G401.6 (cell line): ENCODE results near the gene PTPN13.
A peak's percentile ranks its signal among the peaks of the same experiment; 100 is the strongest.
"Not testable (repeated sequence)": the region's sequence is repeated elsewhere in the genome, so short reads cannot be mapped to it uniquely, and the experiment has no call there.

ENCODE experiments used
- FAIRE-seq: peaks from 2 replicates; lab custom pipeline; 2012; peaks lifted over from hg19 to GRCh38; lab: Jason Lieb, UNC

Gene PTPN13

DNA sequence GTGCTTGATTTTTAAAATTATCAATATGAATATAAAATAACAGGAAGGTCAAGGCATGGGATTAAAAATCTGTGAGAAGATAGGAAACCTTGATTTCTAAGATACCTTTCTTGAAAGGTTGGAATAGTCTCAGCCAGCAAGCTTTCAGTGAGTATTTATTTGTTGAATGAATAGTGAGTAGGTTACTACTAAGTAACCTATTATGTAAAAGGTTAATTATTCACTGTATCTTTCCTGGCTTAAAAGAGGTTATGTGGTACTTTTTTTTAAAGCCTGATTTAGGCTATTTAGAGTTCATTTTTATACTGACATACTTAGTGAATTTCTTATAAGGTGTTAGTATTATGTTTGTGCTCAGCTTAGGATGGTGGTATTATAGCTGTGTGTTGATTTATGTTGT lies 123.5 kb downstream of the PTPN13 start:
- peak; percentile 6 for FAIRE-seq

DNA sequence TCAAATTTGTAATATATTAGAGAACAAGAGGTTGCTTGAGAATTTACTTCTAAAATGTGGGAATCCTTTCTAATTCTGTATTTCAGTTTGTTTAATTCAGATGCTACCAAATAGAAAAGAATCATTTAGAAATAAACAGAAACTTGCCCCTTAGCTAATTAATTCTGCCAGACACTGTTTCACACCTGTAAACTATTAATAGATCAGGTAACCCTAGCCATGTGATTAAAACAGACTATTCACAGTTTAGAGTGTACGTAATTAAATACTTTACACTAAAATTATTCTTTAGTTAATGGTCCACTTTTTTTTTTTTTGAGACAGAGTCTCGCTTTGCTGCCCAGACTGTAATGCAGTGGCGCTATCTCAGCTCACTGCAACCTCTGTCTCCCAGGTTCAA lies 124.0 kb downstream of the PTPN13 start:
- FAIRE-seq: no peak

DNA sequence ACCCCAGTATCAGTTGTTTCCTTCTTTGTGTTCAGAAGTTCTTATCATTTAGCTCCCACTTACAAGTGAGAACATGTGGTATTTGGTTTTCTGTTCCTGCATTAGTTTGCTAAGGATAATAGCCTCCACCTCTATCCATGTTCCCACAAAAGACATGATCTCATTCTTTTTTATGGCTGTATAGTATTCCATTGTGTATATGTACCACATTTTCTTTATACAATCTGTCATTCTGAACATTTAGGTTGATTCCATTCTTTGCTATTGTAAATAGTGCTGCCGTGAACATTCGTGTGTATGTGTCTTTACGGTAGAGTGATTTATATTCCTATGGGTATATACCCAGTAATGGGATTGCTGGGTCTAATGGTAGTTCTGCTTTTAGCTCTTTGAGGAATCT lies 125.0 kb downstream of the PTPN13 start:
- FAIRE-seq: not testable (repeated sequence)

DNA sequence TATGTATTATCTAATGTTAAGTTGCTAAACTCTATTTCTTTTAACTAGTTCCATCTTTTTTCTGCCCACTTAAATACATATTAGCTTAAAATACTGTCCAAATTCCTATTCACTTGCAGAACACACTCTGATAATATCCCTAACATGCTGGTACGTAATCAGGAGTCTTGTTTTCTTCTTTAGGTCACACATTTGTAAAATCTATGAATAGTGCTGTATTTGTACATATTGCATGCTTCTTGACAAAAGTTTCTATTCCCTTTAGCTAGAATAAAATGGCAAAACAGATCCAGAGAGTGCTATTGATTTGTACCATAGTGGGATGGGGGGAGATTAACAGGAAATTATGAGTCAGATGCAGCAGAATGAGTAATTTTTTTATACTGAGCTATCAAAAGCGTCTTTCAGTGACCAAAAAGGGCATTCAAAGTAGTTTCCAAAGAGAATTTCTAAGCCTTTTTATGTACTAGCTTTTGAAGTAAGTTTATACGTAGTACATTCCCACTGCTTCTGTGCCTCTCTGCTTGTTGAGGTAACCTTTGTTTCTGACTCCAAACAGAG lies 126.5 kb downstream of the PTPN13 start:
- no peak for FAIRE-seq

DNA sequence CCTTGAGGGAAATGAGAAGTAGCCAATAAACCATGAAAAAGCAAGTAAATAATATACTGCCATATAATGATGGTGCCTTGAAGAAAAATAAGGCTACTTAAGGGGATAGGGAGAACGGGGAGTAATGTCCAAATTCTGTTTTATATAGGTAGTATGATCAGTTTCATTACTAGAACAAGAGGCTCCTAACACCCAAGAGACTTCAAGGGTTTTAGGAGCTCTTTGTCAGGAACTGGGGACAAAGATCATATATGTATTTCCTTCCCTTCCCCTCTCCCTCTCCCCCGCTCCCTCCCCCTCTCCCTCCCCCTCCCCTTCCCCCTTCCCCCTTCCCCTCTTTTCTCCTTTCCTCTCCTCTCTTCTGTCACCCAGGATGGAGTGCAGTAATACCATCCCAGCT lies 127.3 kb downstream of the PTPN13 start:
- no peak for FAIRE-seq

DNA sequence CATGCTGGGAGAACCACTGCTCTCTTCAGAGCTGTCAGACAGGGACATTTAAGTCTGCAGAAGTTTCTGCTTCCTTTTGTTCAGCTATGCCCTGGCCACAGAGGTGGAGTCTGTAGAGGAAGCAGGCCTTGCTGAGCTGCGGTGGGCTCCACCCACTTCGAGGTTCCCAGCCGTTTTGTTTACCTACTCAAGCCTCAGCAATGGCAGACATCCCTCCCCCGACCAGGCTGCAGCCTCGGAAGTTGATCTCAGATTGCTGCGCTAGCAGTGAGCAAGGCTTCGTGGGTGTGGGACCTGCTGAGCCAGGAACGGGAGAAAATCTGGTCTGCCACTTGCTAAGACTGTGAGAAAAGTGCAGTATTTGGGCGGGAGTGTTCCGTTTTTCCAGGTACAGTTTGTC lies 136.2 kb downstream of the PTPN13 start:
- FAIRE-seq: no peak

DNA sequence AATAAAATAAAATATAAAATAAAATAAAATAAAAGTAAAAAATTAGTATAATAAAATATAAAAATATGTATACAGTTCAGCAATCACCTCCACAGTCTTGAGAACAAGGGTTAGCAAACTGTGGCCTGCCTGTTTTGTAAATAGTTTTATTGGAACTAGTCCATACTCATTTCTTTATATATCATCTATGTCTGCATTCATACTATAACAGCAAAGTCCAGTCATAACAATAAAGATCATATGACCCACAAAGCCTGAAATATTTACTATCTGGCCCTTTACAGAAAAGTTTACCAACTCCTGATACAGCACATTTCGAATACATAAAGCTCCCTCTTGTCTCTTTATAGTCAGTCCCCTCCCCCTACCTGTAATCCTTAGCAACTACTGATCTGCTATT lies 143.1 kb downstream of the PTPN13 start:
- FAIRE-seq: no peak

DNA sequence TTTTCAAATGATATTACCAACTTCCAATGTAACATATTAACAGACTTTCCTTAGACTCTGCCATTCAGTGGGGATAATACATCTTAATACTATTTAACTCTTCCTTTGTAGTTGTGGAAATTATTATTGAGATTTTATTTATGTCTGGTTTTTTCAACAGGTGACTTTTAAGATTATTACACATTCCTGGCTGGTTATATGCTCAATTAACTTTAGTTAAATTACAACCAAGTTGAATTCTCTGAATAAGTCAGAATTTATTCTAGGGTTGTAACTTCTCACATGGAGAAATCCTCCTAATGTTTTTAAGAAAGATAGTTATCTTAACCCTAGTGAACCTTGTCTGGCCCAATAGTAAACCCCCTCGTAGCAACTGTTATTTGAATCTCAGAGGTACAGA lies 147.7 kb downstream of the PTPN13 start:
- no peak for FAIRE-seq

DNA sequence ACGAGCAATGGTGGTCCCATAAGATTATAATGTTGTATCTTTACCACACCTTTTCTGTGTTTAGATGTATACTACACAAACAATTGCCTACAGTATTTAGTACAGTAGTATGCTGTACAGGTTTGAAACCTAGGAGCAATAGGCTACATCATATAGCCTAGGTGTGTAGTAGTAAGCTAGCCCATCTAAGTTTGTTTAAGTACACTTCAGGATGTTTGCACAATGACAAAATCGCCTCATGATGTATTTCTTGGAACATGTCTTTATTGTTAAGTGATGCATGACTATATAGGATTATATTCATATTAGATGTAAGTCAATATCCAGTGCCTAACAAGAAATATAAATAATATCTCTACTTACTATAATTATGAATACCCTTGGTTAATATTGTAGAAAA lies 150.5 kb downstream of the PTPN13 start:
- FAIRE-seq: no peak

DNA sequence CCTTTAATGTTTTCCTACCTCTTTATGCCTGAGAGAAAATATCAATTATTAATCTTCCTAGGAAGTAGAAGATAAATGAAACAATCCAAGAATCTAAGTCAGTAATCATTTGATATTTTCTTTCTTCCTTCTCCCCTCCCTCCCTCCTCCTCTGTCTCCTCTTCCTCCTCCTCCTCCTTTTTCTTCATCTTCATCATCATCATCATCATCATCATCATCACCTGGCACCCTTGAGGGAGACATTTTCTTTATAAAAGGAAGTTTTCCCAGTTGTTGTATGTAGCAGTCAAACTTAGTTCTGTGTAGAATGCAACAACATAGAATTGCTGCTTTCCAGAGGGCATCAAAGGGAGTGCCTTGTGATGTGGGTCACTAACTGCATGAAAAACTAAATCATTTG lies 155.0 kb downstream of the PTPN13 start:
- FAIRE-seq: no peak

DNA sequence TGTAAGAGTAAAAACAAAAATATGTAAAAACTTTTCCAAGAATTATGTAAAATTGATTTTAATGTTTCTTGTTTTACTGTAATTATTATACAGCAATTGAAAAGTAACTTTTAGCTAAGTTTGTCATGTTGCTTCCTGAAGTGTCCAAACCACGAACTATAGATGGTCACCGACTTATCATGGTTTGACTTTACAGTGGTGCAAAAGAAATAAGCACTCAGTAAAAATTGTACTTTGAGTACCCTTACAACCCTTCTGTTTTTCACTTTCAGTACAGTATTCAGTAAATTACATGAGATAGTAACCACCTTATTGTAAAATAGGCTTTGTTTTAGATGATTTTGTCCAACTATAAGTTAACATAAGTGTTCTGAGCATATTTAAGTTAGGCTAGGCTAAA lies 161.3 kb downstream of the PTPN13 start:
- peak; percentile 11 for FAIRE-seq

DNA sequence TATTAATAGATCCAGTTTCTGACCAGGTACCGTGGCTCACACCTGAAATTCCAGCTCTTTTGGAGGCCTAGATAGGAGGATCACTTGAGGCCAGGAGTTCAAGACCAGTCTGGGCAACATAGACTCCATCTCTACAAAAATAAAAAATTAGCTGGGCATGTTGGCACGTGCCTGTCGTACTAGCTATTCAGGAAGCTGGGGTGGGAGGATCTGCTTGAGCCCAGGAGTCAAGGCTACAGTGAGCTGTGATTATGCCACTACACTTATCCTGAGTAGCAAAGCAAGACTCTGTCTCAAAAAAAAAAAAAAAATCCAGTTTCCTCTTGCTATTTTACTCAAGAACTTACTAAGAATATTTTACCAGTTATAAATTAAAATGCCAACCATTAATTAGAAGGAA lies 163.4 kb downstream of the PTPN13 start:
- no peak for FAIRE-seq

DNA sequence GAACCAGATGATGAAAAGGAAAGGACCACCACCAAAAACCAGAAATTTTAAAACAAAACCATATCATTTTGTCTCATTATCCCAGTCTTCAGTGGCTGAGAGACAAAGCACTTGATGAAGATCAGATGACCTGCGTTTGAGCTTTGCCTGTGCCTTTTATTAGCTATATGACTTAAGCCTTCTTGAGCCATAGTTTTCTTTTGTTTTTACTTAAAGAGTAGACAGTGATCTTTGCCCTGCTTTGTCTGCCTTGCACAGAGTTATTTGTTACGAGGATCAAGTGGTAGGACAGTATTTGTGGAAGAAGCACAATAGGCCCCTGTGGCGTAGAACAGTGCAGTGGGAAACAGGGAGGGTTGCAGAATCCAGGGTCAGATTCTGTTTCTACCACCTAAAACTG lies 165.2 kb downstream of the PTPN13 start:
- FAIRE-seq: no peak

DNA sequence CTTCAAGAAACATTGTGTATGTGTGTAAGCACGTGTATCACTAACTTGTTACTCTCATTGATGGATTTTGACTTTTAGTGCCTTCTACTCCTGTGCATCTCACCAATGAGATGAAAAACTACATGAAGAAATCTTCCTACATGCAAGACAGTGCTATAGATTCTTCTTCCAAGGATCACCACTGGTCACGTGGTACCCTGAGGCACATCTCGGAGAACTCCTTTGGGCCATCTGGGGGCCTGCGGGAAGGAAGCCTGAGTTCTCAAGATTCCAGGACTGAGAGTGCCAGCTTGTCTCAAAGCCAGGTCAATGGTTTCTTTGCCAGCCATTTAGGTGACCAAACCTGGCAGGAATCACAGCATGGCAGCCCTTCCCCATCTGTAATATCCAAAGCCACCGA lies 168.5 kb downstream of the PTPN13 start:
- no peak for FAIRE-seq

DNA sequence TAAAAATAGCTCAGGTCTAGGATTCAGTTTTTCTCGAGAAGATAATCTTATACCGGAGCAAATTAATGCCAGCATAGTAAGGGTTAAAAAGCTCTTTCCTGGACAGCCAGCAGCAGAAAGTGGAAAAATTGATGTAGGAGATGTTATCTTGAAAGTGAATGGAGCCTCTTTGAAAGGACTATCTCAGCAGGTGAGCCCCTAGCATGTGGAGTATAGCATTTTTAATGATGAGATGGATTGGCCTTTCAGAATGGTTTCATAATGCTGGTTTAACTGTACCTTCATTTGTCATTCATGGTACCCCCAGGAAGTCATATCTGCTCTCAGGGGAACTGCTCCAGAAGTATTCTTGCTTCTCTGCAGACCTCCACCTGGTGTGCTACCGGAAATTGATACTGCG lies 175.7 kb downstream of the PTPN13 start:
- FAIRE-seq: no peak

DNA sequence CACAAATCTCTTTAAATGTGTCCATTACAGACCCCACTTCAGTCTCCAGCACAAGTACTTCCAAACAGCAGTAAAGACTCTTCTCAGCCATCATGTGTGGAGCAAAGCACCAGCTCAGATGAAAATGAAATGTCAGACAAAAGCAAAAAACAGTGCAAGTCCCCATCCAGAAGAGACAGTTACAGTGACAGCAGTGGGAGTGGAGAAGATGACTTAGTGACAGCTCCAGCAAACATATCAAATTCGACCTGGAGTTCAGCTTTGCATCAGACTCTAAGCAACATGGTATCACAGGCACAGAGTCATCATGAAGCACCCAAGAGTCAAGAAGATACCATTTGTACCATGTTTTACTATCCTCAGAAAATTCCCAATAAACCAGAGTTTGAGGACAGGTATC lies 177.0 kb downstream of the PTPN13 start:
- FAIRE-seq: no peak

DNA sequence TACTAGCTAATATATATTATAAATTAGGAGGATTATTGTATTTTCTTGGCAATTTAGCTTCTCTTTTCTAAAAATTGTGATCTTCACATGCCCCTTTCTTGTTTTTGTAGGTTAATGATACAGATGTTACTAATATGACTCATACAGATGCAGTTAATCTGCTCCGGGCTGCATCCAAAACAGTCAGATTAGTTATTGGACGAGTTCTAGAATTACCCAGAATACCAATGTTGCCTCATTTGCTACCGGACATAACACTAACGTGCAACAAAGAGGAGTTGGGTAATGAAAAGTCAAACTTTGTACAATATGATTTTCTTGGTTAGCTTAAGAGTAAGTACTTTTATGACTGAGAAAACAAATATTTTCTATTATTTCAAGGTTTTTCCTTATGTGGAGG lies 180.9 kb downstream of the PTPN13 start:
- no peak for FAIRE-seq

DNA sequence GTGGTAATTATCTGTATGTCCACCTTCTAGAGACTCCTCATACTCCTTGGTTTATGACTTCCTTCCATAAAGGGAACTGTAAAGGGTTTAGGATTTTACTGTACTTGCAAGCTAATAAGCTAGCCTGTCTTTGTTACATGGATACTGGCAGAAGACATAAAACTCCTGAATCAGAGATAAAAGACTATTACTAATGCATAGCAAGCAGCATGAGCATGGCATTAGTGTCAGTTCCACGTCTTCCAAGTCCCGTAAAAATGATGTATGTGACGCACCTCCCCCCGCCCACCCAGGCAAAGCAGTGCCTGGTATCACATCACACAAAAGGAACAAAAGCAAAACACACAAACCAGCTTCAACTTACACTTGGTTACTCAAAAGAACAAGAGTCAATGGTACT lies 184.1 kb downstream of the PTPN13 start:
- FAIRE-seq: no peak

DNA sequence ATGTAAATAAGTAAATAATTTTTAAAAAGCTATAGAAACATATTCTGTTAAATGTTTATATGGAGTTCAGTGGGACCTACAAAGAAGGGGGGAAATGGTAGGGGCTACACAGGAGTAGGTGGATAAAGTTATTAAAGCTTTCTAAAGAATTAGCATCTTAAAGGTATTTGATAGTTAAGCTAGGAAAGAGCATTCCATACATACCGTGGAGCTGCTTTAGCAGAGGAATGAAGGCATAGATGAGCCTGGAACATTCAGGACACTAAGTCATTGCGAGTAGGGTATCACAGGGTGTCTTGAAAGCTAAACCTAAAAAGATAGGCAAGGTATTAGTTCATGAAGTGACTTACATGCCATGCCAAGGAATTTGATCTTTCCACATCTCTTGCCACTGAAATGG lies 194.7 kb downstream of the PTPN13 start:
- no peak for FAIRE-seq

DNA sequence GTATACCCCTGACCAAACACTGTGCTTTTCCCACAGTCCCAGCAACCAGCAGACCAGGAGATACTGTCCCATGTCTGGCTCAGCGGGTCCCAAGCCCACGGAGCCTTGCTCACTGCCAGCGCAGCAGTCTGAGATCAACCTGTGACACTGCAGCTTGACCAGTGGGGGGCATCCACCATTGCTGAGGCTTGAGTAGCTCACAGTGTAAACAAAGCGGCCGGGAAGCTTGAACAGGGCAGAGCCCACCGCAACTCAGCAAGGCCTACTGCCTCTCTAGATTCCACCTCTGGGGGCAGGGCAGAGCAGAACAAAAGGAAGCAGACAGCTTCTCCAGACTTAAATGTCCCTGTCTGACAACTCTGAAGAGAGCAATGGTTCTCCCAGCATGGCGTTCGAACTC lies 197.0 kb downstream of the PTPN13 start:
- no peak for FAIRE-seq

DNA sequence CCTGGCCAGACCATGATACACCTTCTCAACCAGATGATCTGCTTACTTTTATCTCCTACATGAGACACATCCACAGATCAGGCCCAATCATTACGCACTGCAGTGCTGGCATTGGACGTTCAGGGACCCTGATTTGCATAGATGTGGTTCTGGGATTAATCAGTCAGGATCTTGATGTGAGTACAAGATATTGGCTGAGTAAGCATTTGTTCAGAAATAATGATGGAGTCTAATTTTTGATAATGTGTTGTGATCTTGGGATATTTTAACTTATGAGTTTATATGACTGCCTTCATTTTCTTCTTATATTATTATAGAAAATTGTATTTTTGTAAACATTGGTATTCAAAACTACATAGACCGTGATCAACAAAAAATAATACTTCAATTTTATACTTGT lies 215.7 kb downstream of the PTPN13 start:
- no peak for FAIRE-seq

DNA sequence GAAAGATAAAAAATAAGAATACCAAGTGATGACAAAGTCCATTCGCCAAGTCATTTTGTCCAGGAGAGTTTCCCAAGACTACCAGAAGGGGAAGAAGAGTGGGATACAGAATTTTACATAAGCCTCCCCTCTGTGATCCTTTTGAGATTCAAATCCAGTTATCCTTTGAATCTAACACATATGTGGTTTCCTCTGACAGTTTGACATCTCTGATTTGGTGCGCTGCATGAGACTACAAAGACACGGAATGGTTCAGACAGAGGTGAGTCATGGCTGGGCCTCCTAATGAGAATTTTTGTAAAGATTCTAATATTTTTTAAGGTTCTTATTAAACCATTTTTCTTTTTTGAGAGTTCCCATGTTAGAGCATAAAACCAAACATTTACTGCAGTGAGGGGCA lies 216.7 kb downstream of the PTPN13 start:
- no peak for FAIRE-seq

DNA sequence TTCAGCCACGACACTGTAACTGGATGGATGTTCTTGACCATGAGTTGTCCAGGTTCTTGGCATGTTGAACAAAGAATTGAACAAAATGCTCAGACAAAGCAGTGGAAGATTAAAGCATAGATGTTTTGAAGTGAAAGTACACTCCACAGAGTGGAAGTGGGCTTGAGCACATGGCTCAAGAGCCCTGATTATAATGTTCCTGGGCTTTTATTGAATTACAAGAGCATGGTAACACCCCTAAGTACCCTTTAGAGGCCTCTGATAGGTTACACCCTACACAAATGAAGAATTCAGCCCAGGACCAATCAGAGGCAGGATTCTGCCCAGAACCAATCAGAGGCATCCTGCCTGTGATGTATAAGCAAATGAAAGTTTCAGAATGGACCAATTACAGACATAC lies 221.5 kb downstream of the PTPN13 start:
- FAIRE-seq: no peak

DNA sequence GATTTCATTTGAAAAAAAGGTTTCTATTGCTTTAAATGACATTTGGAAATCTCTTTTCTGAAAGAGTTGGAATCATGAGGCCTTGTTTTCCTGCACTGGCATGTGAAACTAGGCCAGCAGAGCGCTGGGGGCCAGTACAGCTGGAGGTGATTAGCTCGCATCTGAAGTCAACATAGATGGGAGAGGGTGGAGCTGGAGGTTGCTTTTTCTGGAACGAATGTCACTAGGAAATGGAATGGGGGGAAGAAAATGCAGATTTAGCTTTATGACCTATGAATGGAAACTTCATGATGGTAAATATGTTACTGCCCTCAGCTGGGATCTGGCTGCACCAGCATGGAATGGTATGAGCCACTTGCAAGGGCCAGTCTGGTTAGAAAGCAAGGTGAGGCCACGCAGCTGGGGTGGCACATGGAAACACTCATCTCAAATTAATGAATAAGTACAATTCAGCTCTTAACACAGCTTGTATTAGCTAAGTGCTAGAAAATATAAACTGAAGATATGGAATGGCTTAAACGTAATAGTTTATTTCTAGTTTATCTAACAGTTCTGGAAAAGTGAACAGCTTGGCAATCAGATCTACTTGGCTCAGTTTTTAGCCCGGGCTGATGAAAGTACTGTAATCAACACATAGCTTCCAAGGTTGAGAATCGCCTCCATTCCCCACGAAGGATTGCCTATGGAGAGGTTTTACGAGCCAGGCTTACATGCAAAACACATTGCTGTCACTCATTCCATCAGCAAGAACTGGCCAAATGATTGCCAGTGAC lies 222.6 kb downstream of the PTPN13 start:
- no peak for FAIRE-seq

DNA sequence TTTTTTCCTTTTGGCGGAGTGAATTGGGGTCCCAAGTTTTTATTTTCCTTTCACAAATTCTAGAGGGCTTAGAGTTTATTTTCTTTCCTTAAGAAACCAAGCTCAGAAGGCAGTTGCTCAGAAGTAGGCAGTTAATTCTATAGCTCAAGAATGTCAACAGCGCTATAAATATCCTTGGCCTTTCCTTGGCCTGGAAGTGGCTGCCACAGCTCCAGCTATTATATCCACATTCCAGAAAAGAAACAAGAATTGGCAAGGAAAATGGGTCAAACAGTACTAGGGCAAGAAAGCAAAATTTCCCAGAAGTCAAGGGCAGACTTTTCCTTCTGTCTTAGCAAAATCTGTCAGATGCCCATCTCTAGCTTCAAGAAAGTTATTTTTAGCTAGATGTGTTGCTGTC lies 224.1 kb downstream of the PTPN13 start:
- no peak for FAIRE-seq
